Fibroblast of lung (primary cell): ENCODE data around the gene STPG3.

ENCODE experiments used
- EZH2 ChIP-seq: IDR thresholded peaks from 2 replicates; pipeline ENCODE4 v1.5.1; 2012; ENCODE audit warnings: low read length, control low read depth, mild to moderate bottlenecking; ENCODE audit errors: missing control alignments
- TF ChIP-seq, protein P1 (sequence below), 2 donors: IDR thresholded peaks in 1 of 2; conservative IDR thresholded peaks in 1 of 2; 1 replicate in 1 of 2; 2 replicates in 1 of 2; pipeline ENCODE4 v1.5.1; 2011 to 2012; ENCODE audit warnings: low read length in 2 of 2, control low read depth in 1 of 2, inconsistent platforms in 1 of 2, low read depth in 1 of 2, mild to moderate bottlenecking in 1 of 2

DNA sequence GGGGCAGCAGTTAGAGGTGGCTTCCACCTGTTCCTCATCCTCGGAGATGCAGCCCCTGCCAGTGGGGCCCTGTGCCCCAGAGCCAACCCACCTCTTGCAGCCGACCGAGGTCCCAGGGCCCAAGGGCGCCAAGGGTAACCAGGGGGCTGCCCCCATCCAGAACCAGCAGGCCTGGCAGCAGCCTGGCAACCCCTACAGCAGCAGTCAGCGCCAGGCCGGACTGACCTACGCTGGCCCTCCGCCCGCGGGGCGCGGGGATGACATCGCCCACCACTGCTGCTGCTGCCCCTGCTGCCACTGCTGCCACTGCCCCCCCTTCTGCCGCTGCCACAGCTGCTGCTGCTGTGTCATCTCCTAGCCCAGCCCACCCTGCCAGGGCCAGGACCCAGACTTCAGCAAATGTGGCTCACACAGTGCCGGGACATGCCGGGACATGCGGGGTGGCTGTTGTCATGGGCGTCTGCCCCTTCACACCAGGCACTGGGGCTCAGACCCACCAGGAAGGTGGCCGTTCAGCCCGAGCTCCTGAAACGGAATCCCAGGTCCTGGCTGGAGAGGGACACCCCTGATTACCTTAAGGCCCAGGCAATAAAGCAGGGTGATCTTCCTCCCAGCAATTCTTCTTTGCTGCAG, 25.3 kb upstream of the STPG3 start:
- TF ChIP-seq, protein P1, sequence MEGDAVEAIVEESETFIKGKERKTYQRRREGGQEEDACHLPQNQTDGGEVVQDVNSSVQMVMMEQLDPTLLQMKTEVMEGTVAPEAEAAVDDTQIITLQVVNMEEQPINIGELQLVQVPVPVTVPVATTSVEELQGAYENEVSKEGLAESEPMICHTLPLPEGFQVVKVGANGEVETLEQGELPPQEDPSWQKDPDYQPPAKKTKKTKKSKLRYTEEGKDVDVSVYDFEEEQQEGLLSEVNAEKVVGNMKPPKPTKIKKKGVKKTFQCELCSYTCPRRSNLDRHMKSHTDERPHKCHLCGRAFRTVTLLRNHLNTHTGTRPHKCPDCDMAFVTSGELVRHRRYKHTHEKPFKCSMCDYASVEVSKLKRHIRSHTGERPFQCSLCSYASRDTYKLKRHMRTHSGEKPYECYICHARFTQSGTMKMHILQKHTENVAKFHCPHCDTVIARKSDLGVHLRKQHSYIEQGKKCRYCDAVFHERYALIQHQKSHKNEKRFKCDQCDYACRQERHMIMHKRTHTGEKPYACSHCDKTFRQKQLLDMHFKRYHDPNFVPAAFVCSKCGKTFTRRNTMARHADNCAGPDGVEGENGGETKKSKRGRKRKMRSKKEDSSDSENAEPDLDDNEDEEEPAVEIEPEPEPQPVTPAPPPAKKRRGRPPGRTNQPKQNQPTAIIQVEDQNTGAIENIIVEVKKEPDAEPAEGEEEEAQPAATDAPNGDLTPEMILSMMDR (conservative IDR thresholded peaks at IDR 0.05 in 1 of 2, IDR thresholded peaks at IDR 0.05 in 1 of 2; ENCODE audit: low read depth in 1 of 2, low read length in 2 of 2): no peak
- no peak for TF ChIP-seq EZH2
